Colonic mucosa (tissue), 4 donors: ENCODE data around the gene HOTAIR. TPM values are rescaled to one million over a fixed set of nuclear protein-coding genes. Genes with fewer than 3 reads are reported as not detected.

Experiments used
- DNase-seq: peaks from one replicate; pipeline ENCODE4 v3.0.0-alpha.2; 2020
- H3K27ac ChIP-seq: fragments of 200-600 bp; one replicate; pipeline ENCODE4 v1.8.0; 2021
- H3K27me3 ChIP-seq: fragments of 200-600 bp; one replicate; pipeline ENCODE4 v1.8.0; 2021
- H3K36me3 ChIP-seq: fragments of 200-600 bp; one replicate; pipeline ENCODE4 v1.8.0; 2021
- H3K4me1 ChIP-seq: fragments of 200-600 bp; one replicate; pipeline ENCODE4 v1.8.0; 2021; ENCODE audit warnings: mild to moderate bottlenecking
- H3K4me3 ChIP-seq: fragments of 200-600 bp; one replicate; pipeline ENCODE4 v1.8.0; 2021
- H3K9ac ChIP-seq, 2 donors: one replicate each; pipeline ENCODE4 v1.7.0; 2013; ENCODE audit warnings: control low read depth in 2 of 2, low read depth in 2 of 2, low read length in 2 of 2
- H3K9me3 ChIP-seq: fragments of 200-600 bp; one replicate; pipeline ENCODE4 v1.8.0; 2021
- intact Hi-C: fragments of 100-400 bp; cut with DNase I; formaldehyde crosslinking; loops from one replicate; pipeline ENCODE4 v1.14.1; 2022
- total RNA-seq, 2 donors: library from RNA; stranded (reverse); fragmentation: NEBNext Ultra II Directional in 1 of 2; extraction: Animal tissue kit (Norgen Biotek cat#: 25700) in 1 of 2; gene quantifications; one replicate each; pipeline ENCODE4 v1.2.1, GENCODE V29; 2021
- TF ChIP-seq, protein P1 (sequence below): fragments of 200-600 bp; IDR thresholded peaks from one replicate; pipeline ENCODE4 v1.8.0; 2022; ENCODE audit warnings: antibody characterized with exemption, mild to moderate bottlenecking
- donor health status: healthy.
- donor health status: DM: no; HTN: no; CAD: no.
- donor health status: DM: no; HTN: no; CAD: no.

HOTAIR gene
- total RNA-seq, 2 donors from 2014 or later, result not detected

DNA sequence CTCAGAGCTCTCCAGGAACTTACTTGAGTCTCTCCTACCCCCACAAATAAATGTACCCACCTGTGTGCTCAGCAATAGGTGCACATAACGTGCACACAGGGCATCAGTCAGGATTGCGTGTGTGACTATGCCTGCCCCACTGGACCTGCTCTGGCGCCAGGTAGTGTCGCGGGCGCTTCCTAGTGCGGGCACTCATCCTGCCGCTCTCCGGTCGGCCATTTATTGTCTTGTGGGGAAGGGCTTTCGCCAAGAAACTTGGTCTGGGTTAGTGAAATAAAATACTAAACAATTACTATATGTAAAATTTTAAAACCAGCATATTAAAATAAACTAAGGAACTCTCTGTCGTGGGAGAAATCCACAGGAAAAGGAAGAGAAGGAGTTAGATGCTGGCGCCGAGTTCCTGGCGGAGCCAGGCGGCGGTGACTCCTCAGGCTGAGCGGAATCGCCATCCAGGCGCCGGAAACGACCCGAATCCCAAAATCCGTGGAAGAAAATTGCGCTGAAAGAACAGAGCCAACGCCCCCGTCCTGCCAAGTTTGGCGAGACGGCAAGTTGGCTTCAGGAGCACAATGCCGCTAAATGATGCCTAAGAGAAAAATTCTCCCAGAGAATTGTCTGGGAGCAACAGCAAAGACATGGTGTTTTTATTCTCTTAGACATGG lies 44.0 kb downstream of the HOTAIR start:
- no peak for DNase-seq
- Histone ChIP-seq H3K9ac (no peak overlapping the region), H3K36me3 (no peaks in the 10 kb centered on the region), H3K4me3 (no peak overlapping the region), H3K27me3 (peaks cover 99% of the 10 kb centered on the region), H3K27ac (no peak overlapping the region), H3K4me1 (no peaks in the 10 kb centered on the region), H3K9me3 (no peaks in the 10 kb centered on the region)
- intact Hi-C loops, result no loop called here
- TF ChIP-seq, protein P1, sequence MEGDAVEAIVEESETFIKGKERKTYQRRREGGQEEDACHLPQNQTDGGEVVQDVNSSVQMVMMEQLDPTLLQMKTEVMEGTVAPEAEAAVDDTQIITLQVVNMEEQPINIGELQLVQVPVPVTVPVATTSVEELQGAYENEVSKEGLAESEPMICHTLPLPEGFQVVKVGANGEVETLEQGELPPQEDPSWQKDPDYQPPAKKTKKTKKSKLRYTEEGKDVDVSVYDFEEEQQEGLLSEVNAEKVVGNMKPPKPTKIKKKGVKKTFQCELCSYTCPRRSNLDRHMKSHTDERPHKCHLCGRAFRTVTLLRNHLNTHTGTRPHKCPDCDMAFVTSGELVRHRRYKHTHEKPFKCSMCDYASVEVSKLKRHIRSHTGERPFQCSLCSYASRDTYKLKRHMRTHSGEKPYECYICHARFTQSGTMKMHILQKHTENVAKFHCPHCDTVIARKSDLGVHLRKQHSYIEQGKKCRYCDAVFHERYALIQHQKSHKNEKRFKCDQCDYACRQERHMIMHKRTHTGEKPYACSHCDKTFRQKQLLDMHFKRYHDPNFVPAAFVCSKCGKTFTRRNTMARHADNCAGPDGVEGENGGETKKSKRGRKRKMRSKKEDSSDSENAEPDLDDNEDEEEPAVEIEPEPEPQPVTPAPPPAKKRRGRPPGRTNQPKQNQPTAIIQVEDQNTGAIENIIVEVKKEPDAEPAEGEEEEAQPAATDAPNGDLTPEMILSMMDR, result no peak

GRCh38 chr12:53929527-53929926 lies 45.2 kb downstream of the HOTAIR start:
- TF ChIP-seq, protein P1, result no peak
- Histone ChIP-seq H3K9me3 (no peaks in the 10 kb centered on the region), H3K9ac (no peak overlapping the region), H3K27ac (no peak overlapping the region), H3K36me3 (no peaks in the 10 kb centered on the region), H3K4me1 (no peaks in the 10 kb centered on the region), H3K4me3 (no peak overlapping the region), H3K27me3 (peaks cover 88% of the 10 kb centered on the region)
- no peak for DNase-seq
- intact Hi-C loops, result no loop called here

- H3K4me1 ChIP-seq, result no peaks in the 10 kb centered on the region
- no peak for DNase-seq
- H3K4me3 ChIP-seq, result no peak overlapping the region
- intact Hi-C loops, result no loop called here
- no peaks in the 10 kb centered on the region for H3K36me3 ChIP-seq
- TF ChIP-seq, protein P1, result no peak
- H3K27me3 ChIP-seq, result peaks cover 75% of the 10 kb centered on the region
- H3K27ac ChIP-seq, result no peak overlapping the region
- H3K9ac ChIP-seq, result no peak overlapping the region
- H3K9me3 ChIP-seq, result no peaks in the 10 kb centered on the region
Measured at GRCh38 chr12:53928054-53928835, 46.5 kb downstream of the HOTAIR start.

GRCh38 chr12:53927220-53928029 lies 47.3 kb downstream of the HOTAIR start:
- Histone ChIP-seq H3K27ac (no peak overlapping the region), H3K36me3 (no peaks in the 10 kb centered on the region), H3K27me3 (peaks cover 67% of the 10 kb centered on the region), H3K4me1 (no peaks in the 10 kb centered on the region), H3K4me3 (no peak overlapping the region), H3K9me3 (no peaks in the 10 kb centered on the region), H3K9ac (no peak overlapping the region)
- TF ChIP-seq, protein P1, result no peak
- intact Hi-C loops, result no loop called here
- no peak for DNase-seq
